Measurements from ENCODE around the gene VIPR2.

- TF ChIP-seq POLR2AphosphoS5 (IDR thresholded peaks at IDR 0.05) (no peak), CTCF (IDR thresholded peaks at IDR 0.05) (no peak), POLR2A (IDR thresholded peaks at IDR 0.05) (no peak)
These were observed 107.6 kb downstream of the VIPR2 start for GRCh38 chr7:159036916-159037605.

All from suprapubic skin (tissue), 4 donors.